HG03457 (cell line): ENCODE measurements around the gene VPS8.
"Not testable (repeated sequence)": the region's sequence is repeated elsewhere in the genome, so short reads cannot be mapped to it uniquely, and the experiment has no call there.

Source experiments
- ATAC-seq: cut with Tn5 transposase; IDR thresholded peaks from one replicate; pipeline ENCODE4 v1.9.1; 2021; ENCODE audit warnings: moderate number of reproducible peaks; ENCODE audit not compliant: unreplicated experiment

The VPS8 gene

DNA sequence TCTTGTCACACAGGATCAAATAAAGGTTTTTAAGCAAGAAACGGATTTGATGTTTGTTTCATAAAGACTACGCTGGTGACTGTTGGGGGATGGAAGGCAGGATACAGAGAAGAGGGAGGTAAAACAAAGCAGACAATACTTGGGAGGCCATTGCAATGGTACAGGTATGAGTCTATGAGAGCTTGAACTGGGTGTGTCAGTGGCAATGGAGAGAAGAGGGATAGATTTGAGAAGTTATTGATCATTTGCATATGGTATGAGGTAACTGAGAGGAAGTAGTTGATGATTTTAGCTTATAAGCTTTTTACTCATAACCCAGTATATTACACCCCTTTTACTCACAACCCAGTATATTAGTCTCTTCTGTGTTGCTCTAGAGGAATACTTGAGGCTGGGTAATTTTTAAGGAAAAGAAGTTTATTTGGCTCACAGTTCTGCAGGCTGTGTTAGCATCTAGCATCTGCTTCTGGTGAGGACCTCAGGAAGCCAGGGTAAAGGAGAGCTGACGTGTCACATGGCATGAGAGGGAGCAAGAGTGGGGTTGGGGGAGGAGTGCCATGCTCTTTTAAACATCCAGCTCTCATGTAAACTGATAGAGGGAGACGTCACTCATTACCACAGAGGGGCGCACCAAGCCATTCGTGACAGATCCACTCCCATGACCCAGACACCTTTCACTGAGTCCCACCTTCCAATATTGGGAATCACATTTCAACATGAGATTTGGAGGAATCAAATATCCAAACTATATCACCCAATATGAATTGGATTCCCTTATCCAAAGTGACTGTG lies 153.9 kb downstream of the VPS8 start:
- no peak for ATAC-seq

DNA sequence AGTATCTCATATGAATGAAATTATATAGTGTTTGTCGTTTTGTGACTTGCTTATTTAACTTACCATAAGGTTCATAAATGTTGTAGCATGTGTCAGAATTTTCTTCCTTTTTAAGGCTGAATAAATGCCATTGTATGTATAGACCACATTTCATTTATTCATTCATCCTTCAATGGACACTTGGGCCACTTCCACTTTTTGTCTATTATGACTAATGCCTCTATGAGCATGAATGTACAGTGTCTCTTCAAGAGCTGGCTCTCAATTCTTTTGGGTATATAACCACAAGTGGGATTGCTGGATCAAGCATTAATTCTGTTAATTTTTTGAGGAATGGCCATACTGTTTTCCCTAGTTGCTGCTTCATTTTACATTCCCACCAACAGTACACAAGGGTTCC lies 156.1 kb downstream of the VPS8 start:
- no peak for ATAC-seq

DNA sequence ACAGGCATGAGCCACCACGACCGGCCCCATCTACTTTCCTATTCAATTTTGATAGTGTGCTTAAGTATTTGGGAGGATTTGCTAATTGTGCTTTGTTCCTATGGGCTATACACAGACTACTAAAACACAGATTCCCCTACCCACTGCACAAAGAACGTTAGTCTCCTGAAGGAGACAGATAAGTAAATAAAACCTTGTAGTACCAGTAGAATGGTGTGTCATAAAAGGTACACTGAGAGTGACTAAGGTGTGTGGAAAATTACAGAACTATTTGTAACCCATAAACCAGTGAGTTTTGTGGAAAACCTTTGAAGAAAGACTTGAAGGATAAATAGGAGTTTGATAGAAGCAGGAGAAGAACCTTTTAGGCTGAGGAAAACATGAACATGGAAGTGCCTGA lies 158.2 kb downstream of the VPS8 start:
- no peak for ATAC-seq

DNA sequence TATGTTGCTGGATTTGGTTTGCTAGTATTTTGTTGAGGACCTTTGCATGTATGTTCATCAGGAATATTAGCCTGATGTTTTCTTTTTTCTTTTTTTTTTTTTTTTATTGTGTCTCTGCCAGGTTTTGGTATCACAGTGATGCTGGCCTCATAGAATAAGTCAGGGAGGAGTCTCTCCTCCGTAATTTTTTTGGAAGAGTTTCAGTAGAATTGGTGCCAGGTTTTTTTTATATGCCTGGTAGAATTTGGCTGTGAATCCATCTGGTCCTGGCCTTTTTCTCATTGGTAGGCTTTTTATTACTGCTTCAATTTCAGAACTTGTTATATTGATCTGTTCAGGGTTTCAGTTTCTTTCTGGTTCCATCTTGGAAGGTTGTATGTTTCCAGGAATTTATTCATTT lies 165.8 kb downstream of the VPS8 start:
- no peak for ATAC-seq

DNA sequence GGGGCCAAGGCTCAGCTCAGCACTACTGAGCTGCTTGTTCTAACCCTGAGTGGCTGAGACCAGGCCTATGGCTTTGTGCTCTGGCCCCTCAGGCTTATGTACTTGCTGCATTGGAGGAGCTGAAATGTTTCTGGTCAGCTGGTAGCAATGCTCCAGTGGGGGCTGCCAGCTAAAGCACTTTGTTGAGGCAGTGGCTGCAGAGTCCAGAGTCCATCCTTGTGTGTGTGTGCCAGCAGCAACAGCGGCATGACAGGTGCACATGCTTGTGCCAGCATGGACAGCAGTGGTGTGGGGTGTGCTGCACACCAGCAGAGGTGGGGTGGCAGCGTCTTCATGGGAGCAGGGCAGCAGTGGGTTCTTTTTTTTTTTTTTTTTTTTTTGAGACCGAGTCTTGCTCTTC lies 169.1 kb downstream of the VPS8 start:
- no peak for ATAC-seq

DNA sequence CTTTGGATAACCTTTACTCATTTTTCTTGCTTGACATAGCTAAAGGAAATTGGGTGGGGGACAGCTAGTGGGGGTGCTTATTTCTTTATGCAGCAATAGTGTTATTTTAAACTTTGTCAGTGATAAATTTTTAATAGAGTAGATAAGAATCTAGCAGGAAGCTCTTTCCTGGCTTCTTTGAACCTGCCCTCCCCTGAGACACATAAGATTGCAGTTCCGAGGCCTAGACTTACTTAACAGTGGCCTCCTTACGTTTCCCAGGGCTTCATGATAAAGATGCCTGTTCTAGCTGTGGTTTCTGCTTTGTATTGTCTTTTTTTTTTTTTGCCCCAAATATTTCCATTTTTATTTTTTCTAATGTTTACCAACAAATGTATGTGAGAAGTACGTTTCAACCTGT lies 170.1 kb downstream of the VPS8 start:
- no peak for ATAC-seq

DNA sequence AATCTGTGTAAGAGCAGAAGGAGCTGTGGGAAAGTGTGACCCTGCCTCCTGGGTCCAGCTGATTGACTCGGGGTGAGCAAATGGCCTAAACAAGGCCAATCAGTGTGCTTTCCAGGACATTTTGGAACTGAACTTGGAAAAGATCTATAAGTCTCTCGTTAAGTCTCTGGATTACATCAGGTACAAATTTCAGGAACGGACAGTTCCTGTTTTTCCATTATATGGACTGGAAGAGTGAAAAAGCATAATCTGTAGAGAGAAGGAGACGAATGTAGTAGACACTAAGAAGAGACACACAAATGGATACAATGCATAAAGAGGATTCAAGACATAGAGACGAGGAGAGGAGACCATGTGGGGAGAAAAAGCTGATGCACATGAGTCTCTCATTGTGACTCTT lies 173.6 kb downstream of the VPS8 start:
- ATAC-seq: no peak

DNA sequence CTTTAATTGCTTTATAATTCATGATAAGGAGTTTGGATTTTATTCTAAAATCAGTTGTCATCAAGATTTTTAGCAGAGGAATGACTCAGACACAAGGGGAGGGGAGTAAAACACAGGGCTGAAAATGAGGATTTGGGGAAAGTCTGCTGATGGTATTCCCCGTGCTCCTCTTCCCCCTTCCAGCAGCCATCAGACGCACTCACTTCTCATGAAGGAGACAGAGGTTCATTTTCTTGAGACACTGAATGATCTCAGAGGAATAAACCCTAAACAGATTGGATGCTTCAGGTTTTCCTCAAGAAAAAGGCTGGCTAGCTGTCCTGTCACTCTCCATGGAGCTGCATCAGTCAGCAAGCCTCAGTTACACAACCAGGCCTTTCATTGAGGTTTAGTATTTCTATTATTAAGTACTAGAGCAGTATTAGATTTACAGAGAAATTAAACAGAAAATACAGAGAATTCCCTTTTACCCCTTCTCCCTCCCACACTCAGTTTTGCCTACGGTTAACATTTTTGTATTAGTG lies 174.5 kb downstream of the VPS8 start:
- ATAC-seq: no peak

DNA sequence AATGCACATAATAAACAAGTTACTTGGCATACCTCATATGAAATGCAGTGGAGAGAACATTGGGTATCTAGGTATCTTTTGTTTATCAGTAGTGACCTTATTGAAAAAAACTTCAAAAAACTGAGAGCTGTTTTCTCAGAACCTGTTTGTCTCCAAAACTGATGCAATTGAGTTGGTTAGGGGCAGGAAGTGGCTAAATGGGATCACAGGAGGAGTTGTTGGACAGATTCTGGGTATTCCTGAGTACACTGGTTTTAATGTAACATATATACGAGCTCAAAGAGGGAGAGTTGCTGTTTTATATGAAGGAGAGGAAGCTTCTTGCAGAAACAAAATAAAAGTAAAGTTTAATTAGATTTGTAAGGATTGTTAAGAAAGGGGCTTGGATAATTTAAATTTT lies 181.4 kb downstream of the VPS8 start:
- ATAC-seq: no peak

DNA sequence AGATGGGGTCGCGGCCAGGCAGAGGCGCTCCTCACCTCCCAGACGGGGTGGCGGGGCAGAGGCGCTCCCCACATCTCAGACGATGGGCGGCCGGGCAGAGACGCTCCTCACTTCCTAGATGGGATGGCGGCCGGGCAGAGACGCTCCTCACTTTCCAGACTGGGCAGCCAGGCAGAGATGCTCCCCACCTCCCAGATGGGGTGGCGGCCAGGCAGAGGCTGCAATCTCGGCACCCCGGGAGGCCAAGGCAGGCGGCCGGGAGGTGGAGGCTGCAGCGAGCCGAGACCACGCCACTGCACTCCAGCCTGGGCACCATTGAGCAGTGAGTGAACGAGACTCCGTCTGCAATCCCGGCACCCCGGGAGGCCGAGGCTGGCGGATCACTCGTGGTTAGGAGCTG lies 191.9 kb downstream of the VPS8 start:
- ATAC-seq: not testable (repeated sequence)

DNA sequence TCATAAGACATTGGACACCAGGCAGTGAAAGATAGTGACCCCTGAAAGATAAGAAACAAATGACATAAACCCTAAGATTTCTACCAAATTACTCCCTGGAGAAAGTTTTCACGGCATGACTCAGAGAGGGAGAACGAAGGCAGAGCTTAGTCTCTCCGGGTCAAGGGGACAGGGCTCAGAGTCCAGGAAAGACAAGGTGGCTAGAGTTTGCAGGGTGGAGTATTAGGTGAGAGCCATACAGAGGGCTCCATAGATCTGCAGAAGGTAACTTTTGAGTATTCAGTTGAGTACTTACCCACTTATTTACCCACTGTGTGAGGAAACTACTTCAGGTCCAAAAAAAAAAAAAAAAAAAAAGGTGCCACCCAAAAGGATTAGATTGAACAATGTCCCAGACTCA lies 197.7 kb downstream of the VPS8 start:
- ATAC-seq: no peak

DNA sequence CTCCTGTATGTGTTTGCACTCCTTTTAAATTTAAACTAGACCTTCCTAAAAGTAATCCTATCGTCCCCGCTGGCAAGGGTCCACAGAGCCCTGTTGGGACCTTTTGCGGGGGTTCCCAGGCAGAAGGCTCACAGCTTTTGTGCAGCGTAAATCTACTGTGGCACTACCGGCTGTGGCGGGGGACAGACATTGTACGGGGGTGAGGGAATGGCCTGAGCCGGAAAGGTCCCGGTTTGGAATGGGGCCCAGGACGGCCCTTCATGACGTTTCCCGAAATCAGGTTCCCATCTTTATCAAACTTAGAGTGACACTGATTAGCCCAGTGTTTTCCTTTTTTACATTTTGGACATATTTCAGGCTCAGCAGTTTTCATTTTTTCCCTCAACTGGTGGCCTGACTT lies 205.6 kb downstream of the VPS8 start:
- not testable (repeated sequence) for ATAC-seq

DNA sequence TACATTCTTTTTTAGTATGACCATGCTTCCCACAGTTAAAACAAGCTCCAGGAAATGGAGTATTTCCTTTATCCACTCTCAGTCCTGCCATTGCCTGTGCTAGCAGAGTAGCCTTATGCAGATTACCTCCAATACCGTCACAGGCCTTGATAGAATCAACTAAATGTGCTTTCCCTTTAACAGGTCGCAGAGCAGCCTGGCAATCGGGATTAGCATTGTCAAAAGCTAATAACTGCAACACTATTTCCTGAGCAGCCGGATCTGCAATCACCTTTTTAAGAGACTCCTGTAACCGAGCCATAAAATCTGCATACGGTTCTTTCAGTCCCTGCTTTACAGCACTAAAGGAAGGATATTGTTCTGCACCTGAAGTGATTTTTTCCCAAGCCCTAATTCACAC lies 206.0 kb downstream of the VPS8 start:
- not testable (repeated sequence) for ATAC-seq

DNA sequence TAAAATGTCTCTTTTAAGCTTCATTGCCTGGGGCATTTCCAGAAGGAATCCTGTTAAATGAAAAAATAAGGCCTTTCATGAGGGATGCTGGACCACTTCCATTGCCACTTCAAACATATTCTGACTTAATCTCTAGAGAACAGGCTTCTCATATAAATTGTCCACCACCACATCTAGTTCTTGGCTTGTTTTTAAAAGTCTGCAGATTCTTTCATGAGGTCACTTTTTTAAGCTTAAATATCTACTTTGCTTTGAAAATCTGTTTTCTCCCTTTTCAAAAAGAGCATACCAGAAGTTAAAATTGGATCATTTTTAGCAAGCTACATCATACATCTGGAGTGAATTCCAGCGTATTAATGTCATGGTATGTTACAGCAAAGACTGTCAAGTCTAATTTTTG lies 209.3 kb downstream of the VPS8 start:
- no peak for ATAC-seq

DNA sequence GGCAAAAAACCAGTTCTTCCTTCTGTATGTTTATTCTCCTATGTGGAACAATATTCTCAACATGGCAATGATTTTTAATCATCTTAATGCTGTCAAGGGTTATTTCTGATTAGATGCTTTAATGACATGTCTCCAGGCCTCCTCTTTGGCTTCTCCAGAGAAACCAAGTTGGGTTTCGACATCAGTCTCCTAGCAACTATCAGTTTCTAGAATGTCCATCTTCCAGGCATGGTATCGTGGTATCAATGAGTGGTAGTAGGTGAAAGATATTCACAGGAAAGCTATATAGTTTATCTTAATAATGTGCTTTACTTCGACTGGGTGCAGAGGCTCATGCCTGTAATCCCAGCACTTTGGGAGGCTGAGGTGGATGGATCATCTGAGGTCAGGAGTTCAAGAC lies 212.4 kb downstream of the VPS8 start:
- ATAC-seq: no peak

DNA sequence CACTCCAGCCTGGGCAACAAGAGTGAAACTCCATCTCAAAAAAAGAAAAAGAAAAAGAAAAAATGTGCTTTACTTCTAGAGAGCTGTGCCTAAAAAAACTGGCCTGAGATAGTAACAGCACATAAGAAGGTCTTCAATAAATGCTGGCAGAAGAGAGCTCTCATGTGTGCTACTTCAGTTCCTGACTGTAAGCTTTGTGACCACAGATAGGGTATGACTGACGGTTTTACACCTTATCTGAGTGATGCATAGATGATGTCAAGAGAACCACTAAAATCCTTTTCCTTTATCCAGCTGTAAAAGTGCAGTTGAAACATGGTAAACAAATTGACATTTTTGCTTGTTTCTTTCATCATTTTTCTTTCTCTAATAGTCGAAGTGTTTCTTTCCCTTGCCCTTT lies 213.0 kb downstream of the VPS8 start:
- no peak for ATAC-seq

DNA sequence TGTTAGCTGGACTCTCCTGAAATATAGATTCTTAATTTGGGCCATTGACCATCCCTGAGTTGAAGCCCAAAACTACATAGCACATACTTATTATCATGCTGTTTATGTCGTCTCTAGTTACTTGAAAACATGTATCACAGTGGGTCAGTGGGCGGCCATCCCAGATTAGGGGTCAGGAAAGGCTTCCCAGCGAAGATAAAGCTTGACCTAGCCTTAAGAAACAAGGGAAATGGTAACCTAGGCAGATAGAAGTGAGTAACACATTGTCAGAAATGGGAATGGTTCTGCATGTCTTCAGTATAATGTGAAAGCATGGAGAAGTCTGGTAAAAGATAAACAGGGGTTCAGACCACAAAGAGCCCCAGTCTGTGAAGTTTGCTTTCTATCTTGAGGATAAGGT lies 216.2 kb downstream of the VPS8 start:
- ATAC-seq: no peak

DNA sequence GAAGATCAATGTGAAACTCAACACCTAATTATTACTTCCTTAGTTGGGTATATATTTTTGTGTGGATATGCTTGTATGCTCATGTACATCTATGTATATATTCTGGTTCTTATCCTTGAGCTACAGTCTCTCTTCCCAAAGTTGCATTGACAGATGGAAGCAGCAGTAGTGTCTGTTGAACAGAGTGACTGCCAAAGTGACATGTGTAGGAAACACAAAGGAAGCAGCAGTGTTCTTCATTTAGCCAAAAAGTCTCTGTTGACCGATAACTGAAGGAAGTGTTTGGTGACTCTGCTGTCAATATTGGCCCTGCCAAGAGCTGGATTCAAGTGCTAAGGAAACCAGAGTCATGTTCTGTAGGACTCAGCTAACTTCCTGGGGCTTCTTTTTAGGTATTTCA lies 217.1 kb downstream of the VPS8 start:
- no peak for ATAC-seq

DNA sequence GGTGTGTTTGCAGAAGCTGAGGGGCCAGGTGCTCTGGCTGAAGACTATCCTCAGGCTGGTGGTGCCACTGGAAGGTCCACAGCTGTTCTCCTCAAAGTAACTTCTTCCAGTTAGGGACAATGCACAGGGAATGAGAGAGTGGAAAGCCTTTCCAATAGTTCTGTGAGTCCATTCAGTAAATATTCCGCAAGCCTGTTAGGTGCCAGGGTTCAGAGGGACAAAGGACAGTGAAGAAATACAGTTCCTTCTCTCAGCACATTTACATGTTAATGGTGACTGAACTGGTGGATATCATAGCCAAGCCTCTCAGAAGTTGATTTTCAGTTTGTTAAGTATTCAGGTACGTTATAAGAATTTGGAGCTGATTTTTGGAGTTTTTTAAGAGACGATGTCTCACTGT lies 218.4 kb downstream of the VPS8 start:
- no peak for ATAC-seq

DNA sequence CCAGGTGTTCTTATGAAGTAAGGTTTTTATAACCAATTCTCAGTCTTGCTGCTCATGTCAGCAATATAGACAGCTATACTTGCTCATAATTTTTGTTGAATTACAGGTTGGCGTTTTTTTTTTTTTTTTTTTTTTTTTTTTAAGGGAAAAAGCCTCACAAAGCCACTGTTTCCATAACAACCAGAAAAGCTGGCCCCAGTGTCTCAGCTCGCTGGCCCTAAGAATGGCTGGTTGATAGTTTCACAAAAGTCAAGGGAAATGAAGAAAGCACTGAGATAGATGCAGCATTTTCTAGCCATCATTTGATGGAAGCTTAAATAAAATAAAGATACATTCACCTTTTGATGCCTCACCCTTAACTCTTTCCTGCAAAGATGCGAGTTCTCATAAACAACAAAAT lies 219.0 kb downstream of the VPS8 start:
- no peak for ATAC-seq

DNA sequence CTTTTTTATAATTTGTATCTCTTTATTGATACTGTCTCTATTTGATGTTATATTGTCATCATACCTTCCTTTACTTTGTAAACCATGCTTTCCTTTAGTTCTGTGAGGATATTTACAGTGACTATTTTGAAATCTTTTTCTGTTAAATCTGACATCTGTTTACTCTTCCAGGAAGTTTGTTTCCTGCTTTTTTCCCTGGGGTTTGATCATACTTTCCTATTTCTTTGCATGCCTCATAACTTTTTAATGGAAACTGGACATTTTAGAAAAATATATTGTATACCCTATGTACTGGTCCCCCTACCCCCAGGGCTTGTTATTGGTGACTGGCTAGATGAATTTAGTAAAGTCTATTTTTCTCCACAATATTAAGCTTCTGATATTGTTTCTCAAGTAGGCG lies 225.8 kb downstream of the VPS8 start:
- no peak for ATAC-seq

DNA sequence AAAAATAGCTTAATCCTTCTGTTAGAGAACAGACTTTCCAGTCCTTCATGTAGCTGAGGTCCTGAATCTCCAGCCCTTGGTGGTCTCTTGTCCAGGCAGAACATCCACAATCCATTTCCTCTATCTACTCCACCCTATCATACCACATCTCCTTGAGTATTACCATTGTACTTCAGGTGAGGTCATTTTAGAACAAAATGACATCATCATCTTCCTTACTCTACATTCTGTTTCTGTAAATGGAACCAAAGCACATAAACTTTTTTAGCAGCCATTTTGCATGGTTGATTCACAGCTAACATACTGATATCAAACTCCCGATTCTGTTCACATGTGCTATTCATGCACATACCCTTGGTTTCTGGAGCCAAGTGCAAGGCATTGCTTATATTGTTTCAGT lies 228.5 kb downstream of the VPS8 start:
- no peak for ATAC-seq

DNA sequence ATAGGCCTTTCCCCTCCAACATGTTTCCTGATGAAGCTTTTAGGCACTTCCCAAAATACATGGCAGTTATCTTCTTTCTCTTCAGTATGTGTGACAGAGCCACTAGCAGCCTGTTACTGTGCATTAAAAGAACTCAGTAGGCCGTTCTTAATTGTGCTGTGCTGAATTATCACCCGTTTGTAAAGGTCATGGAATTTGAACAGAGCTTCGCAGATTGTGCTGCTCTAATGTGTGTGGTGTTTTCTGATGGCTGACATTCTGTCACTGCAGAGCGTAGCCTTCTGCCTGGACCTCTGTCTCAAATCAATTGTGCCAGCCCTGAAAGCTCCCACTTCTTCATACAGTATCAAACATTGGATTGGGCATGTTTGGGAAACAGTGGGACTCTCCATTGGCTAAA lies 229.6 kb downstream of the VPS8 start:
- ATAC-seq: no peak
